SK-N-SH (cell line): ENCODE measurements around the gene VEZF1. TPM values are rescaled to one million over a fixed set of nuclear protein-coding genes. Genes with fewer than 3 reads are reported as not detected.
A peak's percentile ranks its signal among the peaks of the same experiment; 100 is the strongest.

Source experiments
- CTCF ChIA-PET: fragments of 300-600, 350-600 bp; formaldehyde crosslinking; extraction: SDS; loops from one replicate; lab custom pipeline; 2021; lab: Yijun Ruan, JAX
- POLR2A ChIA-PET: fragments of 350-600 bp; sonication (Branson Sonifier 250); formaldehyde crosslinking; extraction: SDS; loops from one replicate; lab custom pipeline; 2020; ENCODE audit warnings: antibody characterized with exemption, inconsistent platforms; lab: Yijun Ruan, JAX
- DNase-seq: peaks from one replicate; pipeline ENCODE4 v3.0.0; 2012
- H2AFZ ChIP-seq: fragments of 200-600 bp; sonication (generic); 2 replicates; pipeline ENCODE4 v1.8.1; 2016; ENCODE audit warnings: antibody characterized with exemption, mild to moderate bottlenecking, low read depth
- H3F3A ChIP-seq: fragments of 200-600 bp; sonication (generic); replicated peaks from 2 replicates; pipeline ENCODE3; 2016; ENCODE audit warnings: antibody characterized with exemption, mild to moderate bottlenecking; ENCODE audit not compliant: insufficient read depth
- H3K27ac ChIP-seq, 2 experiments: fragments of 200-500 bp in 1 of 2; fragments of 200-600 bp in 1 of 2; sonication (Bioruptor generic) in 1 of 2; sonication (generic), shearing (Covaris generic) in 1 of 2; 2 replicates each; pipeline versions ENCODE4 v1.5.1 to v1.6.1; 2014 to 2016; ENCODE audit warnings: low read depth in 2 of 2, inconsistent platforms in 1 of 2, low read length in 1 of 2, mild to moderate bottlenecking in 1 of 2, mixed read lengths in 1 of 2
- H3K27me3 ChIP-seq: fragments of 200-600 bp; sonication (generic), shearing (Covaris generic); 2 replicates; pipeline ENCODE4 v1.6.1; 2016; ENCODE audit warnings: mixed run types; ENCODE audit not compliant: insufficient read depth
- H3K36me3 ChIP-seq, 2 experiments: fragments of 200-500 bp in 1 of 2; fragments of 200-600 bp in 1 of 2; sonication (Bioruptor generic) in 1 of 2; sonication (generic) in 1 of 2; replicated peaks in 1 of 2; 2 replicates each; pipeline versions ENCODE3 to v1.5.1; 2014 to 2016; ENCODE audit warnings: low read length in 1 of 2, mild to moderate bottlenecking in 1 of 2; ENCODE audit not compliant: insufficient read depth in 2 of 2, control insufficient read depth in 1 of 2
- H3K4me1 ChIP-seq, 2 experiments: fragments of 200-500 bp in 1 of 2; fragments of 200-600 bp in 1 of 2; sonication (Bioruptor generic) in 1 of 2; sonication (generic), shearing (Covaris generic) in 1 of 2; 2 replicates each; pipeline versions ENCODE4 v1.5.1 to v1.6.1; 2014 to 2016; ENCODE audit warnings: low read depth in 1 of 2, low read length in 1 of 2, mixed run types in 1 of 2; ENCODE audit not compliant: insufficient read depth in 2 of 2, control insufficient read depth in 1 of 2
- H3K4me2 ChIP-seq: fragments of 200-600 bp; sonication (generic), shearing (Covaris generic); 2 replicates; pipeline ENCODE4 v1.6.1; 2017; ENCODE audit warnings: mixed run types
- H3K4me3 ChIP-seq, 2 experiments: fragments of 200-500 bp in 1 of 2; fragments of 200-600 bp in 1 of 2; sonication (Bioruptor generic) in 1 of 2; sonication (generic), shearing (Covaris generic) in 1 of 2; 2 replicates each; pipeline versions ENCODE4 v1.5.1 to v1.8.1; 2014 to 2016; ENCODE audit warnings: low read depth in 2 of 2, inconsistent platforms in 1 of 2, low read length in 1 of 2, mild to moderate bottlenecking in 1 of 2, mixed read lengths in 1 of 2, moderate library complexity in 1 of 2
- H3K79me2 ChIP-seq: fragments of 200-600 bp; sonication (generic); 2 replicates; pipeline ENCODE4 v1.8.1; 2017; ENCODE audit warnings: mild to moderate bottlenecking; ENCODE audit not compliant: insufficient read depth
- H3K9ac ChIP-seq: fragments of 200-600 bp; sonication (generic); 2 replicates; pipeline ENCODE4 v1.6.1; 2017; ENCODE audit warnings: mixed run types
- H3K9me2 ChIP-seq: fragments of 200-600 bp; sonication (generic); 2 replicates; pipeline ENCODE4 v1.6.1; 2017; ENCODE audit warnings: mixed run types
- H3K9me3 ChIP-seq: fragments of 200-600 bp; sonication (generic); 2 replicates; pipeline ENCODE4 v1.6.1; 2017; ENCODE audit warnings: mixed run types, mild to moderate bottlenecking, moderate library complexity
- H4K20me1 ChIP-seq: fragments of 200-600 bp; sonication (generic); 2 replicates; pipeline ENCODE4 v1.6.1; 2017; ENCODE audit warnings: mild to moderate bottlenecking, mixed run types; ENCODE audit not compliant: insufficient read depth
- EP300 ChIP-seq, 2 experiments: IDR thresholded peaks; 2 replicates each; pipeline versions ENCODE4 v1.4.0 to v1.6.1; 2012; ENCODE audit warnings: borderline replicate concordance in 1 of 2, low read depth in 1 of 2, low read length in 1 of 2
- GABPA ChIP-seq: IDR thresholded peaks from 2 replicates; pipeline ENCODE4 v1.4.0; 2012; ENCODE audit warnings: low read depth, mild to moderate bottlenecking
- IRF3 ChIP-seq: fragments of 150-350 bp; IDR thresholded peaks from 2 replicates; pipeline ENCODE4 v1.6.1; 2016; ENCODE audit warnings: mild to moderate bottlenecking, low read depth, low read length
- JUND ChIP-seq: IDR thresholded peaks from 2 replicates; pipeline ENCODE4 v1.4.0; 2012
- RAD21 ChIP-seq: IDR thresholded peaks from 2 replicates; pipeline ENCODE4 v1.6.1; 2012; ENCODE audit warnings: mild to moderate bottlenecking, low read length
- WGBS: methylation state at CpG from one replicate; pipeline ENCODE4 v1.1.6; 2017; ENCODE audit warnings: low lambda C conversion rate; 5-methylcytosine and 5-hydroxymethylcytosine counted together
- polyA plus RNA-seq, 3 experiments: library from polyadenylated mRNA; depleted of rRNA; stranded (reverse); fragments of >200 nt; gene quantifications; 2 replicates each; pipeline ENCODE4 v1.2.3, GENCODE V29; 2012
- TF ChIP-seq, protein P1 (sequence below): fragments of 200-600 bp; sonication (generic); IDR thresholded peaks from 2 replicates; pipeline ENCODE4 v1.6.1; 2017; ENCODE audit warnings: antibody characterized with exemption, mild to moderate bottlenecking, moderate library complexity
- TF ChIP-seq, protein P2 (sequence below): IDR thresholded peaks from 2 replicates; pipeline ENCODE4 v1.4.0; 2012; ENCODE audit warnings: low read depth

The VEZF1 gene
- polyA plus RNA-seq, 1 of the 3 experiments (the other 2 are of a cell fraction): 35.1 TPM

DNA sequence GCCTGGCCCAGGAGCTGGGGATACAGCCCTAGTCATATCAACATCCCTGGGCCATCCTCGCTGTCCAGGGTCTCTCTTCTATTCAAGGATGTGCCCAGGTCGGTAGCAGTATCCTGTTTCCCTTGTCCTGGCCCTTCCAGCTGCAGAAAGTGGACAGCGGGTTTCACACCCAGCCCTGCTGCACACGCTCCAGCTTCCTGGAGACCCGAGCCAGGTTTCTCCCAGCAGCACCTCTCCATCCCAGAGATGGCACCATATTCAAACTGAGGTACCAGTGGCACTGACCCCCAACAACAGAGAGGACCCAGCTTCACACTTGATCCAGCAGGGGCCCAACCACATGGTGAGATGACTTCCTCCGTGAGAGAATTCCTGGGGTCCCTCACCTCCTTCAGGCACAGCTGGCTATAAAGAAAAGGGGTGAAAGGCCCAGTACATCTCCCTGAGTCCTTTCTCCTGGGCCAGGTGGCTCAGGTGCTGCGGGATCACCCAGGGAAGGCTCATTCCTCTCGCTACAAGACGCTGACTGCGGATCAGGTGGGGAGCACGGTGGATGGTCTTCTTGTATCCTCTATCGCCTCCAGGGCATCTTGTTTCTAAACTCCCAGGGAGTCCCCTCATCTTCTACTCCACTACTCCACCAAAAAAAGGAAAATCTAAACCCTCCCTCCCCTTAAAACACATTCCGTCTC is 34.2 kb downstream of the VEZF1 start:
- ChIA-PET CTCF (interaction anchor here (0.7 to 4.7 kb wide), 32 partner anchors 9 to 857 kb away, joined by 3 to 43 read pairs (median 6); no protein-coding TSS in a partner anchor), POLR2A (interaction anchor here (0.8 to 2.2 kb wide), 7 partner anchors 10 to 91 kb away, joined by 3 to 8 read pairs (median 4); partner anchors contain the start of gene VEZF1)
- TF ChIP-seq GABPA (0 out of 2 replicates have a peak, but pooled peaks have one; percentile 2), JUND (no peak)
- TF ChIP-seq, protein P1, sequence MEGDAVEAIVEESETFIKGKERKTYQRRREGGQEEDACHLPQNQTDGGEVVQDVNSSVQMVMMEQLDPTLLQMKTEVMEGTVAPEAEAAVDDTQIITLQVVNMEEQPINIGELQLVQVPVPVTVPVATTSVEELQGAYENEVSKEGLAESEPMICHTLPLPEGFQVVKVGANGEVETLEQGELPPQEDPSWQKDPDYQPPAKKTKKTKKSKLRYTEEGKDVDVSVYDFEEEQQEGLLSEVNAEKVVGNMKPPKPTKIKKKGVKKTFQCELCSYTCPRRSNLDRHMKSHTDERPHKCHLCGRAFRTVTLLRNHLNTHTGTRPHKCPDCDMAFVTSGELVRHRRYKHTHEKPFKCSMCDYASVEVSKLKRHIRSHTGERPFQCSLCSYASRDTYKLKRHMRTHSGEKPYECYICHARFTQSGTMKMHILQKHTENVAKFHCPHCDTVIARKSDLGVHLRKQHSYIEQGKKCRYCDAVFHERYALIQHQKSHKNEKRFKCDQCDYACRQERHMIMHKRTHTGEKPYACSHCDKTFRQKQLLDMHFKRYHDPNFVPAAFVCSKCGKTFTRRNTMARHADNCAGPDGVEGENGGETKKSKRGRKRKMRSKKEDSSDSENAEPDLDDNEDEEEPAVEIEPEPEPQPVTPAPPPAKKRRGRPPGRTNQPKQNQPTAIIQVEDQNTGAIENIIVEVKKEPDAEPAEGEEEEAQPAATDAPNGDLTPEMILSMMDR: no peak
- H3F3A ChIP-seq: peaks cover 36% of the 10 kb centered on the region
- no peaks in the 10 kb centered on the region for H4K20me1 ChIP-seq
- H2AFZ ChIP-seq: 0 out of 2 replicates have a peak overlapping the region, but pooled peaks have one; percentile 0
- H3K4me3 ChIP-seq: peak overlapping the region; percentile 67 to 79
- H3K27me3 ChIP-seq: no peaks in the 10 kb centered on the region
- H3K4me2 ChIP-seq: peak overlapping the region; percentile 78
- DNase-seq: no peak
- H3K4me1 ChIP-seq: peaks cover 30 to 55% of the 10 kb centered on the region in 2 experiments; a peak in 3 of 4 replicates
- H3K79me2 ChIP-seq: peaks cover 62% of the 10 kb centered on the region
- peak overlapping the region; percentile 96 for H3K9ac ChIP-seq
- peak overlapping the region; percentile 56 to 79 for H3K27ac ChIP-seq
- 84% methylated on average over 13 of the region's 13 CpGs for WGBS
- H3K9me3 ChIP-seq: no peaks in the 10 kb centered on the region
- no peaks in the 10 kb centered on the region for H3K36me3 ChIP-seq
- H3K9me2 ChIP-seq: no peaks in the 10 kb centered on the region

GRCh38 chr17:57953219-57953618 is 34.8 kb downstream of the VEZF1 start:
- CTCF ChIA-PET: interaction anchor here (0.7 to 4.7 kb wide), 15 partner anchors 9 to 119 kb away, joined by 3 to 43 read pairs (median 7); no protein-coding TSS in a partner anchor
- Histone ChIP-seq H4K20me1 (no peaks in the 10 kb centered on the region), H3K27ac (peak overlapping the region in 1 of 2 experiments; percentile 79; a peak in 1 of 4 replicates), H3K9me3 (no peaks in the 10 kb centered on the region), H2AFZ (no peak overlapping the region), H3K4me3 (no peak overlapping the region), H3F3A (peaks cover 41% of the 10 kb centered on the region), H3K79me2 (peaks cover 62% of the 10 kb centered on the region), H3K4me2 (peak overlapping the region; percentile 78), H3K27me3 (no peaks in the 10 kb centered on the region), H3K9me2 (no peaks in the 10 kb centered on the region), H3K4me1 (peaks cover 31 to 58% of the 10 kb centered on the region in 2 experiments; a peak in 3 of 4 replicates), H3K9ac (no peak overlapping the region), H3K36me3 (no peaks in the 10 kb centered on the region)
- TF ChIP-seq, protein P2, sequence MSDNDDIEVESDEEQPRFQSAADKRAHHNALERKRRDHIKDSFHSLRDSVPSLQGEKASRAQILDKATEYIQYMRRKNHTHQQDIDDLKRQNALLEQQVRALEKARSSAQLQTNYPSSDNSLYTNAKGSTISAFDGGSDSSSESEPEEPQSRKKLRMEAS: no peak
- no peak for TF ChIP-seq RAD21
- TF ChIP-seq EP300 (IDR thresholded peaks at IDR 0.05; ENCODE audit: borderline replicate concordance in 1 of 2, low read depth in 1 of 2, low read length in 1 of 2): no peak
- no peak for TF ChIP-seq IRF3
- POLR2A ChIA-PET: interaction anchor here (0.8 to 1.5 kb wide), 4 partner anchors 14 to 91 kb away, joined by 3 to 5 read pairs (median 4); no protein-coding TSS in a partner anchor
- no peak for DNase-seq
- 100% methylated on average over 1 of the region's 1 CpG for WGBS
